GM12874 (cell line): ENCODE measurements around the gene RIC8B.

Experiments
- TF ChIP-seq, protein P1 (sequence below): IDR thresholded peaks from 2 replicates; pipeline ENCODE4 v1.5.1; 2011; ENCODE audit warnings: low read depth, mild to moderate bottlenecking, control low read depth, low read length, moderate library complexity; ENCODE audit not compliant: insufficient read depth

The RIC8B gene

DNA sequence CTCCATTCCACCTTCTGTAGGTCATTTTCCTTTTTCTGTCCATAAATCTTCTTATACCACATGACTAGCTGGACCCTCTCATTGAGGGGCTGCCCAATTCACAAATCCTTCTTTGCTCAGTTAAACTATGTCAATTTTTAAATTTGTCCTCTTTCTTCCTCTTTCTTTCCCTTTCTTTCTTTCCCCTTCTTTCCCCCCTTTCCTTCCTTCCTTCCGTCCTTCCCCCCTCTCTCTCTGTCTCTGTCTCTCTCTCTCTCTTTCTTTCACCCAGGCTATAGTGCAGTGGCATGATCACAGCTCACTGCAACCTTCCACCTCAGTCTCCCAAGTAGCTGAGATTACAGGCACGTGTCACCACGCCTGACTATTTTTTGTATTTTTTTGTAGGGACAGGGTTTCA, 134.1 kb downstream of the RIC8B start:
- TF ChIP-seq, protein P1, sequence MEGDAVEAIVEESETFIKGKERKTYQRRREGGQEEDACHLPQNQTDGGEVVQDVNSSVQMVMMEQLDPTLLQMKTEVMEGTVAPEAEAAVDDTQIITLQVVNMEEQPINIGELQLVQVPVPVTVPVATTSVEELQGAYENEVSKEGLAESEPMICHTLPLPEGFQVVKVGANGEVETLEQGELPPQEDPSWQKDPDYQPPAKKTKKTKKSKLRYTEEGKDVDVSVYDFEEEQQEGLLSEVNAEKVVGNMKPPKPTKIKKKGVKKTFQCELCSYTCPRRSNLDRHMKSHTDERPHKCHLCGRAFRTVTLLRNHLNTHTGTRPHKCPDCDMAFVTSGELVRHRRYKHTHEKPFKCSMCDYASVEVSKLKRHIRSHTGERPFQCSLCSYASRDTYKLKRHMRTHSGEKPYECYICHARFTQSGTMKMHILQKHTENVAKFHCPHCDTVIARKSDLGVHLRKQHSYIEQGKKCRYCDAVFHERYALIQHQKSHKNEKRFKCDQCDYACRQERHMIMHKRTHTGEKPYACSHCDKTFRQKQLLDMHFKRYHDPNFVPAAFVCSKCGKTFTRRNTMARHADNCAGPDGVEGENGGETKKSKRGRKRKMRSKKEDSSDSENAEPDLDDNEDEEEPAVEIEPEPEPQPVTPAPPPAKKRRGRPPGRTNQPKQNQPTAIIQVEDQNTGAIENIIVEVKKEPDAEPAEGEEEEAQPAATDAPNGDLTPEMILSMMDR = no peak

DNA sequence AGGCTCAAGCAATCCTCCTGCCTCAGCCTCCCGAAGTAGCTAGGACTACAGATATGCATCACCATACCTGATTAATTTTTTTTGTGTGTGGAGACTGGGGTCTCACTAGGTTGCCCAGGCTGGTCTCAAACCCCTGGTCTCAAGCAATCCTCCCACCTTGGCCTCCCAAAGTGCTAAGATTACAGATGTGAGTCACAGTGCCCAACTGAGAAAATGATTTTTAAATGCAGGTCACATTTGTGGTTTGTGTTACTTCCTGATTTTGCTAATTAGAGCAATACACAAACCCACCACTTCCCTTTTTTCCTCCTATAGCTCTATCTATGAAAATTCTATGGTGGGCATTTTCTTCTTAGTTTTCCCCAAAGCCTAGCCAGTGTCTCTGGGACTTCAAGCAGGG, 135.7 kb downstream of the RIC8B start:
- TF ChIP-seq, protein P1 = no peak

DNA sequence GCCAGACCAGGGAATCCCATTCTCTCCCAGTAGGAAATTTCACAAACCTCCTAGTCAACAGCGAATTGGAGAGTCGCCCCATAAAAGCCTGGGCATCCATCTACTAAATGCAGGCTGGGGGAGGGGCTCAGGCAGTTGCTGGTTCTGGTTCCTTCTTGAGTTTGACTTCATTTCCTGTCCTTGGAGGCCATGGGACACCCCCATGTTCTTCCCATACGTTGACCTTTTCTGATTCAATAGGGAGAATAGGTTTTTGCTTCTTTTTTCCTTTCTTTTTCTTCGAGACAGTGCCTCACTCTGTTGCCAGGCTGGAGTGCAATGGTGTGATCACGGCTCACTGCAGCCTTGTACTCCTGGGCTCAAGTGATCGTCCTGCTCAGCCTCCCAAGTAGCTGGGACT, 137.1 kb downstream of the RIC8B start:
- TF ChIP-seq, protein P1 = no peak

DNA sequence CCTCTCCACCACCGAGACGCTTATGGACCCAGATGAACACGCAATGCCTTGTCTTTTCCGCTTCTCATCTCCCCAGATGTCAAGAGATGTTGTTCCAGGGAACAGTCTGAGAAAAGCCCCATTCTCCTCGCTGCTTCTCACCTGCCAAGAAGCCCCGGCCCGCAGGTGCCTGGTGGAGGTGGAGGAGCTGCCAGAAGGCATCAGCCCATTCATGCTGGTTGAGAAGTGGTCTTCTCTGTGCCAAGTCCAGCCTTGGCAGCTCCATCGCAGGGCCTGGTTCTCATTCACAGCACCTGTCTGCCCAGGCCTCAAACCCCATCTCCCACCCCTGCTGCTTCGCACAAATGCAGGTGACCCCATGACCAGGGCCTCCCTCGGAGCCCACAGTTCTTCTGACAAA, 139.0 kb downstream of the RIC8B start:
- TF ChIP-seq, protein P1 = no peak

DNA sequence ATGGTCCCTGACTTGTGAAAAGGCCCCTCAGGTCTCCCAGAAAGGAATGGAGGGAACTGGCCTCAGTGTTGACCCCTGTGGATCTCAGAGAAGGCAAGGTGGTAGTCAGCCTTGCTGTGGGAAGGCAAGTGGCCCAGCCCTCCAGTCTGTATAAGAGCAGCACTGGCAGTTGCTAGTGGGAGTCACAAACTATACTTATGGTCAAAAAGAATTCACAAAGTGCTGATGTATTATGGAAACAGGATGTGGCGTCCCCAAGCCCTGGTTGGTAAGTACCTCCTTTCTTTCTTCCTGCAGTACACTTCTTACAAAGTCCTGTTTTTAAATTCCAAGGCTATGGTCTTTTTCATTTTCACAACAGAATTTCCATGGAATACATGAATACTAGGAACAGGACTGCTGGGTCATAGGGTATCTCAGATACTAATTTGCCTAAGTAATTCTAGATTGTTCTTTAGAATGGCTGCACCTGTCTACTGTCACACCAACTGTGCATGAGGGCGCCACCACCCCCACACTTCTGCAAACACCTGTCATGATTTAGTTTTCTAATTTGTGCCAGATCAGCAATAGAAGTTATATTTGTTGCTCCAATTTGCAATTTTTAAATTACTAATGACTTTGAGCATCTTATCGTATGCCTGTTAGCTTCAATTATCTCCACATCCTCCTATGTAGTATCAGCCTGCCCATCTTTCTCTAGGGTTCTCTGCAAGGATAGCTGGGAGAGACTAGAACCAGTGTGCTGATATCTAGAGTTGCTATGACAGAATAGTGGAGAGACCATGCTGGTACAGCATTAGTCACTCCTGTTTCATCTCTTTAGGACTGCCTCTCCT, 140.5 kb downstream of the RIC8B start:
- TF ChIP-seq, protein P1 = no peak

DNA sequence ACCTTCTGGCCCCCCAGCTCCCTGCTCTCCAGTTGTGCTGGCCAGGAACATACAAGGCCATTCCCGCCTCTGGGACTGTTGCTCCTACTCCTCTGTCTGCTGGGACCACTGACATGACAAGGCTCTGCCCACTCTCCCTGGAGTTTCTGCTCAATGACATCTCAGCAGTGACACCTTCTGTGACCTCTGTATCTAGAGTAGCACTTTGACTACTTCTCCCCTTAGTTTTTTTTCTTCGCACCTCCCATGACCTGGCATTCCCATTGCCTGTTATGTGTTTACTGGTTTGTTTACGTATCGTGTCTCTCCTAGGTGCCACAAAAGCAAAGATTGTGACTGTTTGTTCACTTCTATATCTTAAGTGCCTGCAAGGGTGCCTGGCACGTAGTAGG, 141.1 kb downstream of the RIC8B start:
- TF ChIP-seq, protein P1 = no peak

DNA sequence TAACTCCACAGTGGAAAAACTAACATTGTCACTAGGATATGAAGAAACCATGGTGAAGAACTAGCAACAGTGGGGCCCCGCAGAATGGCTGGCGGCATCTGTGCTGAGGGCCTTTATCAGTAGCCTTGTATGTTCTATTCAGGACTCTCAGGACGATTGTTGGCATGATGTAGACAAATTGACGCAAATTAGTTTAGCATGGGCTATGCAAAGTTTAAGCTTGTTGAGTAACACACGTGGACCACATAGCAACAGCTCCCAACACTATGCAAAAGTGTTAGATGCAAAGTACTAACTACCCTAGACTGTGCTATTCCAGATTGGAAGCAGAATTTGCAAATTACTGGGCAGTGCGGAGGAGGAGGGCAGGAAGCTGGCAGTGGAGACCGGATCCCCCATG, 143.0 kb downstream of the RIC8B start:
- TF ChIP-seq, protein P1 = no peak

DNA sequence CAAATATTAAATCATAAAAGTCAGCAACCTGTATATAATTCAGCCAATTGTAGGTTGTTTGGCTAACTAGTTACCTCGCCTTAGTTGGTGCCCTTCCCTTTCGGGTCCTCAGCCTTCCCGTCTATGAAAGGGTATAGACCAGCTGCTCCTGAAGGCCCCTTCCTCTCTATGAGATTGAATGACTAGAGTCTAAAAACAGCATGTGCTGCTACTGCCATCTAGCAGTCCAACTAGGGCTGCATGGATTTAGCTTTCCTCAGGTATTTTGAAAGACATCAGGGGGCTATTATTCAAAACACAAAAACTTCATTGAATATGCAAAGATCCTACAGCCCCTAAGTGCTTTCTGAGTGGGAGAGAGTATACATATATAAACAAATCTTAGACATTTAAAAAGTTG, 144.3 kb downstream of the RIC8B start:
- TF ChIP-seq, protein P1 = peak; percentile 46
